Glomerular visceral epithelial cell (primary cell): ENCODE measurements around the gene UROC1.

ENCODE experiments used
- DNase-seq: peaks from one replicate; pipeline ENCODE4 v3.0.0-alpha.2; 2016; ENCODE audit errors: extremely low spot score

The UROC1 gene

DNA sequence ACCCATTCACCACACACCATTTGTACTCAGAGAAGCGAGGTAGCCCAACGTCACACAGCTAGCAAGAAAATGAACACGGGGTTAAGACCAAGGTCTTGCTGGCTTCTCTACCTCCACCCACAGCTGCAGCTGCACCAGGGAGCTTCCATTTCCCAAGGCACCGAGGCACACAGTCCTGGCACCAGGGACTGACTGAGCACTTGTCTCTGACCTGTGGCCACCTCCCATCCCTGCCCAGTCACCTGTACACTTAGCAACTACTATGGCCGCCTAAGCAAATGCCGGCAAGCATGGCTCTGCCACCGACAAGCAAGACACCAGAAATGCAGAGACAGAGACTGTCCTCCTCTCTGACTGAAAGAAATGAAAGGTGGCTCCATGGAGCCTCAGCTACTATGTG is 57.2 kb downstream of the UROC1 start:
- no peak for DNase-seq

DNA sequence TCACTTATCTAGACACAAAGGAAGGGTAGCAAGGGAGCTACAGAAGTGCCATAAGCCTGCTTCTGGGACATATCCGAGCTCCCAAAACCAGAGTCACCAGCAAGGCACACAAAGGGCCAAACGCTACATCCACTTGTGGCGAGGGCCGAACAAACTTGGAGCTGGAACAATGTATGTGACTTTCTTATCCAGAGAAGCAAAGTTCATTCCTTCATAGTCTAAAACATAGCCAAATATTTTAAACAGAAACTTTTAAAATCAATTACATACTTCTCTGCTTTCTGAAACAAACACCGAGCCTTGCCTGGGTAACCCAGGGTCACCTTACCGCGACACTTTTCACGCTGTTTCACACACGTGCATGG is 57.8 kb downstream of the UROC1 start:
- DNase-seq = no peak

DNA sequence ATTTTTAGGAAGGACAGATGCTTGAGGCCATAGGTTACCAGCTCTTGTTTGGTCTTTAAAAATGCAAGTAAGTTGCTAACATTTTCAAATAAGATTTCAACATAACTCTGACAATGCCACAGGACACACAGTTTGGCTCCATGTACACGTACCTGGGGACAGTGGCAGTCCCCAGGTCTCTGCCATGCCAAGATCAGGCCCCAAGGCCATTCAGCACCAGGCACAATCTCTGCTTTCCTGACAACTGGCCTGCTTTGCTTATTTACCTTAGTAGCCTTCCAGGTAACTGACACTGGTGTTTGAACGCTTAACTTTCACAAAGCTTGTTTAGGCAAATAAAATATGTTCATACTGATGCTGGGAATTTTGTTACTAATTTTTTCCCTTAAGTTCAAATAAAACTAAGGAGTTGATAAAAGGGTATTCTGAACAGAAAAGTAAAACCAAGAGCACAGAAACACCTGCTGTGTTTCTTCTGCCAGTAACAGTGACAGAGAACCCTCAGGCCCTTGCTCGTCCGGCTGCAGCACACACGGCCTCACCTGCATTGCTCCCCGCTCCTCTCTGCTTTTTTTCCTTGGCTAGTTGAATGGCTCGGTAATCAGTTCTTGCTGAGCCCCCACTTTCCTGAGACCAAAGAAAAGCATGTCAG is 58.3 kb downstream of the UROC1 start:
- no peak for DNase-seq

DNA sequence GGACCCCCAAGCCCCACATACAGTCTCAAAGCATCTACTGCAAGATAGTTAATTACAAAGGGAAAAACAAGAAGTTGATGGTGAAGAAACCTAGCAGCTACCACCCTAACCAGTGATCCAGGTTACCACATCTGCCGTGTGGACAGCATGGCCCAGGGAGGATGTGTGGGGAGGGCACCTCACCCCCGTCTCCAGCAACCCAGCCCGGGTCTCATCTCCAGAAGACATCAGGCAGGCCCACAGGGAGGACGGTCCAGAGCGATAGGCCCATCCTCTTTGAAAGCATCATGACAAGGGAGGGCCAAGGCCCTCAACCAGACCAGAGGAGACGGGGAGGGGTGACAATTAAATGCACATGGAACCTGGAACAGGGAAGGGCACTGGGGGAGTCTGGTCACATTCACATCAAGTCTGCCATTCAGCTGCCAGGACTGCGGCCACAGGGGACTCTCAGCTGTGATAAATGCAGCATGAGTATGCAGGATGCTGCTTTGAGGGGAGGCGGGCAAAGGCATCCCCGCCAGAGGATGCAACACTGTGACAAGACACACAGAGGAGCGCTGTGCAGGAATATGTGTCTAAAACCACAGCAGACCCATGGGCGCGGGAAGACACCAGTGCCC is 60.7 kb downstream of the UROC1 start:
- DNase-seq = no peak

DNA sequence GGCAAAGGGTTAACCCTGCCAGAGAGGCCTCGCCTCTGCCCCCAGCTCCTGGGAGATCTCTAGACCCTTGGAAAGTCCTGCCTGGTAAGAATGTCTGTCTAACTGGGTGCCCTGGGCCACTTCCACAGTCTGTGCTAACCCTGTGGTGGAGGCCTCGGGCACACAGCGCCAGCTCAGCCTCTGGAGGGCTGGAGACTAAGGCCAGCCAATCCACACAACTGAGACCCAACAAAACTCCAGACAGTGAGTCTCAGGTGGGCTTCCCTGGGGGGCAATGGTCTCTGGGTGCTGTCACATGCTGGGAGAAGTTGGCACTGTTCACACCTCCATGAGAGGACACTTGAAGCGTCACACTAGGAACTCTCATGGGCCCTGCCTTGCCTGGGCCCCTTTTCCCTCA is 61.4 kb downstream of the UROC1 start:
- DNase-seq = no peak

DNA sequence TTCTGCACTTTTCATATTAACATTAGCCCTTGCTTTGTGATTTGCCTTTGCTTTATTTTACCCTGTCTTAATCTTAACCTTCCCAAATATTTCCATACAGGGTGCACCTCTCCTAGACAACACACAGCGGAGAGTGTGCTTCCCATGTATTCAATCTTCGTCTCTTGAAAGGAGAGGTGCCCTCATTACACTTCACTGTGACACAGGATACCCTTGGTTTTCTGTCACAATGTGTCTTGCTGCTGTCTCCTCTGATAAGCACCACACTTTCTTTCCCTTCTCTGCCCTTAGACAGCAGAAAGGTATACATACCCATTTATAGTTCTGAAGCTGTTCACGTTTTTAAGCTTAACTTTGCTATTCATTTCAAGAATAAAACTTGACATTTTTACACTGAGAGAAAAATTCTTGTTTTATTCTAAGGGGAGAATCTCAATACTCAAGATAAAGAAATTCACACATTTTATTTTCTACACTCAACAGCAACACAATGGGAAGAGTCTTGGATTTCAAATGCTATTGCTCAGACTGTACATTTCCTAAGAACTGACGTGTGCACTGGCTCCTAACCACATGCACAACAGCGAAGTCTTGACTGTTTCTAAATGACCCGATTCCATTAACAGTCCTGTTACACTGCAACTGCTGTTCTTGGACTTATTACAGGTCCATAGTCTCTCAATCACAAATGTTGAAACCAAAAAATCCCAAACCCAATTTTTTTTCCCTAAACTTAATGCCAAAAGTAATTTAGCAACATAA is 63.0 kb downstream of the UROC1 start:
- no peak for DNase-seq

DNA sequence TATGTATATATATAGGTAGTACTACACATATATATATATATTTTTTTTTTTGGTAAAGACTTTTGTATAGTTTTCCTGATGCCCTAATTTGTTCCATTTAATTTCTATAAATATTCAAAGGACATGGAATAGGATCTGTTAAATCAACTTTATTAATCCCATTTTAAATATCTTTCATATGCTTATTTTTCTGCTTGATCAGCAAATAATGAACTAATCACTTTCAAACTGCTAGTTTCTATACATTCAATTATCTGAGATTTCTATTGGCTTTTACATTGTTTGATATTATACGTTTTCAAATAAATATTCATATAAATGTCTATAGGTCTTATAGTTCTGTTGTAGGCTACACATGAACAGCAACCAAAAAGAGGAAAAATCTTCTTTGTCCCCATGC is 63.5 kb downstream of the UROC1 start:
- no peak for DNase-seq

DNA sequence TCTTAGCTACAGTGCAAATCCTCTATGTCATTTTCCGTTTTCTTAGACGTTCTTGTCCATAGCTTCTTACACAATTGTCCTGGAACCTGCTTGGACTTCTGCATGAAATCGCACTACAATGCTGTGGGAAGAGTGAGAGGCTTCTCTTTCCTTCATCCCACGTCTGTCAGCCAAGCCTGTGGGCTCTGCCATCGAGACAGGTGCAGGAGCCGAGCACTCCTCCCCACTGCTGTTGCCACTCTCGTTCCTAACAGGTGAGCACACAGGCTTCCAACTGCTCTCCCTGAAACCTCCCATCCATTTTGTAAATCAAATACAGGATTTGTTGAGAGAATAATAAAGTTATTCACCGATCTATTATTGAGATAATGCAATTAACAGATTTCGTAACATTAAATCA is 65.4 kb downstream of the UROC1 start:
- no peak for DNase-seq

DNA sequence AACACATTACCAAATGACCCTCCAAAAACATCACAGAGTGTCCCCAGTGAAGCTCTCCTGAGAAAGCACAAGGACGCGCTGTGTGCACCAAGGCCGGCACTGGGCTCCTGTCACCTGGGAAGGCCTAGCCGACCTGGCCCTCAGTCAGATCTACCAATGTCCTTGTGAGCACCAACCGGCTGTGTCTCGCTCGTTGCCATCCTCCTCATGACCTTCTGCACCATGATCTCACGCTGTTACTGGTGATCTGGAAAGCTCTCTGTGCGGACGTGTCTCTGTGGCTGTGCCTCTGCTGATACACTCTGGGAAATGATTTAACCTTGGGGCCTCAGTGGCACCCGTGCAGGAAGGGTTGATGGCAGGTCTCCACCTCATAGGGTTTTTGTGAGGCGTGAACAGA is 66.1 kb downstream of the UROC1 start:
- no peak for DNase-seq

DNA sequence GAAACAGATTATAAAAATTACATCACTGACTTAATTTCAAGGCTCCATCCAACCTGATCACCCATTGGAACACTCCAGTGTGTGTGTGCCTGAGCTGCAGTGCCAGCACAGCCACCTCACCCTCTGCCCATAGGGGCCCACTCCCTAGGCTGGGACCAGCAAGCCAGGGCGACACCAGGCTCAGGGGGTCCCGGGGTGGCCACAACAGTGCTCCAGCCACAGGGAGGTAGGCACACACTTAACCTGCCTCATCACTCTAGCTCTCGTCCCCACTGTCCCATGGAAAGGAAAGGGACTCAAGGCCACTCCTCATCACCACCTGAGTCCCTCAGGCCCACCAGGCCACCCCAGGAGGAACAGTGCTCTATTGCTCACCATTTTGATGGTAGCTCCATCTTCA is 66.8 kb downstream of the UROC1 start:
- no peak for DNase-seq

DNA sequence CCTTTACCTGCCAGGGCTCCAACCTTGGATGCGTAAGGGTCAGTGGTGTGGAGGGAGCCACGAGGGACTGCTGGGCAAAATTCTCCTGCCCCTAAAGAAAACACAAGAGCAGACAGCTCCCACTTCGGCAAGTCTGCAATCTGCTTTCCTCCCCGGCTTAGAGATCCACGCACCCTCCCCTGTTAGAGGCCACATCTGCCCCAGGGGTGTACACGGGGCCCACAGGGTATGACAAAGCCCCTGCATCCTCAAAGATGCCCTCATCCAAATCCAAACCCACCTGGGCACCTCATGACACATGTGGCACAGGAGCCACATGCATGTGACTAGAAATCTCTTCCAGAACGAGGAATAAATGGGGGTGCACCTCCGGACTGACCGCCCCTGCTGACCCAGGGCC is 67.4 kb downstream of the UROC1 start:
- no peak for DNase-seq

DNA sequence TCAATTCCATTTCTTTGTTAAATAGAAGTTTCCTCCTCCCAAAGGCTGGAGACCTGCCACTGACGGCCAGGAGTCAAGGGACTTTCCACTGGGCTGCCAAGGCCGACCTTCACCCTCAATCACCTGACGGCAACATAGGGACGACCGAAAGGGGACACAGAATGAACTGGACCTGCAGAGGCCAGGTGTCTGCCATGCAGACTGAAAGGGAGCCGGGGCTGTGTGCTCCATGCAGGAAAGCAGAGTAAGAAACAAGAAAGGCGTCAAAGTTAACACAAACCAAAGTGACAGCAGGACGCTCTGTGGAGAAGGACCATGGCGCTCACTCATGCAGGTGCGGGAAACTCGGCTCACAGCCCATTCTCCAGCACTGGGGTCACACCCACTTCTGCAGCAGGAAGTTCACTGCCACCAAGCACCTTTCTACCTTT is 67.9 kb downstream of the UROC1 start:
- no peak for DNase-seq

DNA sequence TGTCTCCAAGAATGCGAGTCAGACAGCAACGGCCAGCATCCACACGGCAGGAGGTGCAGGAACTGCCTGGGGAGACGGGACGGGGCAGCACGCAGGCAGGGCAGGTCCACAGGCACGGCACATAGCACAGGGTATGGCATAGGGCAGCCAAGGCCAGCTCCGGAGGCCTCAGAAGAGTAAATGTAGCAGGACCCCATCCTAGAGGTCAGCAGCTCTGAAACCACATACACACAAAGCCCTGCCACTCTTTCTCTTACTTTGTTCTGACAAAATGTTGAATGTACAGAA is 68.7 kb downstream of the UROC1 start:
- DNase-seq = no peak

DNA sequence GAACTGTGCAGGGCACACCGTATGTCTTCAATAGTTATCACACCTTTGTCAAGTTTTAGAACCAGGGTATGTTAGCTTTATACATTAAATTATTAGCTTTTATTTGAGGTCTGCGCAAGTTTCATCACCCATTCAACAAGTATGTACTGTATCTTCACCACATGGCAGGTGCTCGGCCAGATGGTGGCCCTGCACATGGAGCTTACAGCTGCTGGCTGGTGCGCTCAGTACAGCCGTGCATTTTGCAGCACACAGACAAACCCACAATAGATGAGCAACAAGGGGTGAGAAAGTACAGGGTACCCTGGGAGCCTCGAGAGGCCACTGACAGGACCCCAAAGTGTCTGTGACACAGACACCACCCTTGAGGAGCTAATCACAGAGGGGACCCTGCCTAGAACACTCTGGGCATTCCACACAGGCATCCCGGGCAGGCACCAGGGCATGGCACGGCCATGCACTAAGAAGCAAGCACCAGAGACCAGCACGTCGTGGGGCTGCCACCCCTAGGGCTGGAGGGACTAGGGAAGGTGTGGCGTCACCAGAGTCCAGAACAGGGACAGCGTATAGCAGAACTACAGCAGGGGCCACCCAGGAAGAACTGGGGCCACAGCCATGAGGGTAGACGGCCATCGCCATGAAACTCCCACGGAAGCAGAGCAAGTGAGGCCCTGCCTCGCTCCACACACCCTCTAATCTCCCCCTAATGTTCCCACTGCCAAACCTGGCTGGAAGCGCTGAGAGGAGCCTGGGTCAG is 69.3 kb downstream of the UROC1 start:
- DNase-seq = no peak

DNA sequence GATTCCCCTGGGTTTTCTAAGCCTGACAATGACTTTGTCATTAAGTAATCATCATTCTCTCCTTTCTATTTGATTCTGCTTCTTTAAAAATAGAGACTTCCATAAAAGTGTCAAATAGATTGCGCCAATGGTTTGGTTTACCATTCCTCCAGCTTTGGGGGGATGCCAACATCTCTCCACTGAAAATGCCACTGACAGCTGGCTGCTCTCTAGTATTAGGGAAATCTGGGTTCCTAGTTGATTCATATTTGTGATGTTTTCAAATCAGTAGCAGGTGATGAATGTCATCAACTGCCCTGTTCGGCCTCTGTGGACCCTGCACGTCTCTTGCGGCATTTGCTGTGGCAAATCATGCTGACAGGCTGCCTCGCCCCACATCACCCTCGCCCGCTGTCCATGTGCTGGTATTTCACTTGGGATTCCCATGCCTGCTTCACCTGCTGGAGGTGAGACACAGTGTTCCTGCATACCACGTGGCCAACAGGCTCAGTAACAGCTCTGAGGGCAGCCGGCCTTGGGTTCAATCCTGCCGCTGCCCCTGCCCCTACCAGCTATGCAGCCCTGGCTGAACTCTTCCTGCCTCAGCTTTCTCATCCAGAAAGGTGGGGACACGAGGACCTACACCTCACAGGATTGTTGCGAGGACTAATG is 70.0 kb downstream of the UROC1 start:
- no peak for DNase-seq

DNA sequence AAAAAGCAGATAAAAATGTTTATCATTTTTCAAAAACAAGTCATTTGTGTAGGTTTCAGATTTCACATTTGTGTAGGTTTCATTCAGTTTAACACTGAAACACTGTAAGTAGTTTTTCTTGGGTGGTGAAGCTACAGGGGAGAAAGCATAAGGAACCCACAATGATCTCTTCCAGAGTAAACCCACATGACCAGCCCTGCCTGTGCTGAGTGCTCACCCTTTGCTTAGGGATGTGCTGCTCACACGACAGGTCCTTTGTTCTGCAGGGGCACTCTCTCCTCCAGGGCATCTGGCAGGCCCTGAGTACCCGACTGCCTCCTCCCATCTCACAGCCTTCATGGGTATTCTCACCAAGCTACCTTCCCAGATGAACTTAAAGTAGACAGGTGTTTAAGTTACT is 70.8 kb downstream of the UROC1 start:
- DNase-seq = no peak

DNA sequence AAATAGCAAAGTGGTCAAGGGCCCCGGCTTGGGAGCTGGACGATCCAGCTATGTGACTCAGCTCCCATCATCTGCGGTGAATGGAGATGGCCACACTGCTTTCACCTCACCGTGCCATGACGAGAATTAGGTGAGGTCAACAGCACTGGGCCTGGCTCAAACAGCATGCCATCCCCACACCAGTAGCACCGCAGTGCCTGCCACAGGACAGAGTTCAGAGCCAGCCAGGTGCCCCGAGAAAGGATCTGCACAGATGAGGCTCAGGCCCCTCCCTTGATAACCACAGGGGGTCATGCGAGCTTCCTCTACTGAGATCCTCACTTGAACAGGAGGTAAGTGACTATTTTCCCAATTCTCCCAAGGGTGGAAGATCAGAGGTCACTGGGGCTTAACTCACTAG is 71.3 kb downstream of the UROC1 start:
- DNase-seq = no peak

DNA sequence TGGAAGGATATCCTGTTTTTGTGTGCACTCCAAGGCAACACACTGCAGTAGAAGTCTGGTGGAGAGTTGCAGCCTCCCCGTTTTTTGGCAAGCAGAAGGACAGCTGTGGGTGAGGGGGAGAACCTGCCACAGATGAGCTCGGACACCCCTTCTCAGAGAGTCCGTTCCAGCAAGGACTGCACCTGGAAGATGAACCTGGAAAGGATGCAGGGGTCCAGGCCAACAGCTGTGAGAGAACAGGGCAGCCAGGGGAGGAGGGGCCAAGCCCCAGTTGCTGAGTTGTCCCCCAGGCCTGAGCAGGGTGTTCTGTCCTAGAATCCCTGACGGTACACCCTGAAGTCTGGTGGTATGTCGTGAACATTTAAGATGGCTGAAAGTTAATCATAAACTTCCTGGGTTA is 72.1 kb downstream of the UROC1 start:
- no peak for DNase-seq

DNA sequence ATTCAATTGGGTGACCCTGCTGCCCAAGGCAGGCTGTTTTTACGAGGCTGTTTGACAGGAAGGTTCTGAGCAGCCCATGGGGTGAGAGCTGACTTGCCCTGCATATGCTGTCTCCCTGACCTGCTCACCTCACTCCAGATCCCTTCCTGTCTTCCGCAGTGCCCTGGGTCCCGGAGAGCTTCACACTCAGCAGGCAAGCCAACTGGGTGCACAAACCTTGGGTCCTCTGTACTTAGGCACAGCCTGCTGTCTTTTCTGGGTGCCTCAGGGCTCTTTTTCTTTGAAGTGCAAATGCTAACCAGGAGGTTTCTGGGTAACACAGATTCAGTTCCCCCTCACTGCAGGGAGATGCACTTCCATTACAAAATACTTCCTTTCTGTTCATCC is 74.7 kb downstream of the UROC1 start:
- DNase-seq = no peak

DNA sequence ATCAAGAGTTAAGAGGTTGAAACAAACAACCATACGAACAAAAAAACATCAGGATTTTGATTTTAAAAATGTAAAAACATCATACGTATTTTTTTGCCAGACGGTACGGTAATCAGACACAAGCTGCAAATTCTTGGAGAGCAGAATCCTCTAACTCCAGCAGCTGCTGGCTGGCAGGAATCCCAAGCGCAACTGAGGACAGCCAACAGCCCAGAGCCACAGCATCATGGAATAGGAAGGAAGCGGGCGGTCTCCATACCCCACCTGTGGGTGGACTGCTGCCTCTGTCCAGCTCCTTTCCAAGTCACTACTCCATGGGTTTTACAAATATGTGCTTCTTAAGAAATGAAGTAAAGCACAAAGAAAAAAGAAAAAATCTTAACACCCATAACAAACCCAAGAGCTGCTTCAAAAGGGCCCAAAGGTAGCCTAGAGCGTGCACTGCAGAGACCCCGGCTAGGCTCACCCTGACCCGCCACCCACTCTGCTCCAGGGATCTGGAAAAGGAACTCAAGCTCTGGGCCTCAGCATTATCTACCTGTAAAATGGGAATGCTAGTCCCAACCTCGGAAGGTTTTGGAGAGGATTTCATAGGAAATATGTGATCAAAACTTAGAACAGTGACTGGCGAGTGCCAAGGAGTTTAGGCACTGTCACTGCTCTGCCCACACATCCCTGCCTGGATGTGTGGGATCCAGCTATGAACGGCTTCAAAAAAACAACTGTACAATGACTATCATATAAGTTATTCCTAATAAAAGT is 75.3 kb downstream of the UROC1 start:
- DNase-seq = no peak

DNA sequence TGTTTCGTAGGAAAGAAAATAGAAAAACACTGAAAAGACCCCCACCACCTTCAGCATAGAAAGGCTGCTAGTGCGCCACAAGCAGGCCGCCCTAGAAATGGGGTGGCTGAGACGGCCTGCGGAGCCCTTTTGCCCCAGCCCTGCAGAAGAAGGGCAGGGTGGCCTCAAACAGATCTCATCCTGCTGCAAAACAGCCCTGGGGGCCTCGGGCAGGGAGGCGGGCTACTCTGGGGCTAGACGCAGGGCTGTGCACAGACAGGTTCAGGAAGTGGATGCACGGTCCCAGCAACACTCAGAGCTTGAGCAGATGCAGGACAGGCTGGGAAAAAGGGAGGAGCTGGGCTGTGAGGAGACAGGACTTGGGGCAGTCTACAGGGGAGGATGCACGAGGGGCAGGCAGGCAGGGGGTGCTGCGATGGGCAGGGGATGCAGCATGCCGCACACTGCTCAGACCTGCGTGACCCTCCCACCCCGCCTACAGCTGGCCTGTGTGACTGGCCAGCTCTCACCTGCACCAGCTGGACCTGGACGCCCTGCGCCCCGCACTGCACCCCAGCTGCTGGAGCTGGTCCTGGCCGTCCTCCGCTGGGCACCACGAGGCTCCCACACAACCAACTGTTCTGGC is 76.2 kb downstream of the UROC1 start:
- DNase-seq = no peak
